Measurements from ENCODE around the gene ICAM5.
"Not testable (repeated sequence)": the region's sequence is repeated elsewhere in the genome, so short reads cannot be mapped to it uniquely, and the experiment has no call there.

ICAM5 gene

DNA sequence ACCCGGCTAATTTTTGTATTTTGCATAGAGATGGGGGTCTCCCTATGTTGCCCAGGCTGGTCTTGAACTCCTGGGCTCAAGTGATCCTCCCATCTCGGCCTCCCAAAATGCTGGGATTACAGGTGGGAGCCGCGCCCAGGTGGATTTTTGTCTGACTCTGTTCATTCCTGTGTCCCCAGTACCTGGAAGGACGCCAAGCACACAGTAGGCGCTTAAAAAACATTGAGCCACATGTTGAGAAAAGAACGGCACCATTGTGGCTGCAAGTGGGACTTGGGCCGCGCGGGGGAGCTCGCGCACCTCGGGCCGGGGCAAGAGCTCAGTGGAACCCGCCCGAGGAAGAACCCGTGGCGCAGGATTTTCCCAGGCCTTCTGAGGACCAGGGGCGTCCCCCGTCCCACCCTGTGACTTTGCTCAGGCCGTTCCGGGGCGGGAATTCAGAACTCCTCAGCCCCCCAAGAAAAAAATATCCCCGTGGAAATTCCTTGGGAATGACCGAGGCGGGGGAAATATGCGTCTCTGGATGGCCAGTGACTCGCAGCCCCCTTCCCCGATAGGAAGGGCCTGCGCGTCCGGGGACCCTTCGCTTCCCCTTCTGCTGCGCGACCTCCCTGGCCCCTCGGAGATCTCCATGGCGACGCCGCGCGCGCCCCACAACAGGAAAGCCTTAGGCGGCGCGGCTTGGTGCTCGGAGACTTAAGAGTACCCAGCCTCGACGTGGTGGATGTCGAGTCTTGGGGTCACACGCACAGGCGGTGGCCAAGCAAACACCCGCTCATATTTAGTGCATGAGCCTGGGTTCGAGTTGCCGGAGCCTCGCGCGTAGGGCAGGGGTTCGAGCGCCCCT is 20.2 kb upstream of the ICAM5 start:
- FAIRE-seq = peak; percentile 70
- peak; percentile 83 for DNase-seq (ENCODE audit: insufficient read length, low spot score)

DNA sequence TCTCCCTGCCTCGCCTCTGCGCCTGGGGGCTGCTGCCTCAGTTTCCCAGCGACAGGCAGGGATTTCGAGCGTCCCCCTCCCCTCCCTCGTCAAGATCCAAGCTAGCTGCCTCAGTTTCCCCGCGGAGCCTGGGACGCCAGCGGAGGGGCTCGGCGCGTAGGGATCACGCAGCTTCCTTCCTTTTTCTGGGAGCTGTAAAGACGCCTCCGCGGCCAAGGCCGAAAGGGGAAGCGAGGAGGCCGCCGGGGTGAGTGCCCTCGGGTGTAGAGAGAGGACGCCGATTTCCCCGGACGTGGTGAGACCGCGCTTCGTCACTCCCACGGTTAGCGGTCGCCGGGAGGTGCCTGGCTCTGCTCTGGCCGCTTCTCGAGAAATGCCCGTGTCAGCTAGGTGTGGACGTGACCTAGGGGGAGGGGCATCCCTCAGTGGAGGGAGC is 19.6 kb upstream of the ICAM5 start:
- no peak for FAIRE-seq
- no peak for DNase-seq (ENCODE audit: insufficient read length, low spot score)

DNA sequence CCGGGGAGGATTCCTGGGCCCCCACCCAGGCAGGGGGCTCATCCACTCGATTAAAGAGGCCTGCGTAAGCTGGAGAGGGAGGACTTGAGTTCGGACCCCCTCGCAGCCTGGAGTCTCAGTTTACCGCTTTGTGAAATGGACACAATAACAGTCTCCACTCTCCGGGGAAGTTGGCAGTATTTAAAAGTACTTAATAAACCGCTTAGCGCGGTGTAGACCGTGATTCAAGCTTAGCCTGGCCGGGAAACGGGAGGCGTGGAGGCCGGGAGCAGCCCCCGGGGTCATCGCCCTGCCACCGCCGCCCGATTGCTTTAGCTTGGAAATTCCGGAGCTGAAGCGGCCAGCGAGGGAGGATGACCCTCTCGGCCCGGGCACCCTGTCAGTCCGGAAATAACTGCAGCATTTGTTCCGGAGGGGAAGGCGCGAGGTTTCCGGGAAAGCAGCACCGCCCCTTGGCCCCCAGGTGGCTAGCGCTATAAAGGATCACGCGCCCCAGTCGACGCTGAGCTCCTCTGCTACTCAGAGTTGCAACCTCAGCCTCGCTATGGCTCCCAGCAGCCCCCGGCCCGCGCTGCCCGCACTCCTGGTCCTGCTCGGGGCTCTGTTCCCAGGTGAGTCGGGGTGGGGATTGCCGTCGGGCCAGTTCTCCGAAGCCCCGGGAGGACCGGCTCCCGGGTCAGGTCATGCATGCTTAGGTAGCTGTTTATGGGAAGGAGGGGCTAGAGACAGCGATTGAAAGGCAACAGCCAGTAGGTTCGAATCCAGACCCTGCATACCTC is 18.9 kb upstream of the ICAM5 start, which contains the start of gene ICAM1:
Gene ICAM1, plus strand, starts transcription at position 505 of the 779 bp plus-strand sequence. Its CDS starts 40 bp downstream, at position 545.
- peak; percentile 71 for DNase-seq (ENCODE audit: insufficient read length, low spot score)
- no peak for FAIRE-seq

DNA sequence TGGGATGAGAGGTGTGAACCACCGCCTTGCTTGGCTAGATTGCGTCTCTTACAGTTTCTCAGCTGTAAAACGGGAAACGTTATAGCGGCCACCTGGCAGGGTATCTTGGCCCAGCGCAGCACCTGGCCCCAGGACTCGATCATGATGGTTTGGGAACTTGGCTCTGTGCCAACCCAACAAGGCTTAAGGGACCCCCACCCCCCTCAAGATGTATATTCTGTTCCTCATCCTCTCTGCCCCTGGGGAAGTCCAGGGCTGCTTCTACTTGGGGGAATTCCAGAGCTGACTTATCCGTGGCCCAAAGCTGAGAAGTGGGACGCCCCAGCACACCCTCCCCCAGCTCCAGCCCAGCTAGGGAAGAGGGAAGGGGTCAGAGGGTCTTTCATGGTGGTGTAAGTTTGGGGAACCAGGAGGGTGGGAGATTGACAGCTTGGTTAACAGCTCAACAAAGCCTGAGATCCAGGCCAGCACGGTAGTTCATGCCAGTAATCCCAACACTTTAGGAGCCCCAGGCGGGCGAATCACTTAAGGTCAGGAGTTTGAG is 18.1 kb upstream of the ICAM5 start:
- no peak for FAIRE-seq
- DNase-seq (ENCODE audit: insufficient read length, low spot score) = no peak

- DNase-seq (ENCODE audit: insufficient read length, low spot score) (no peak), FAIRE-seq (no peak)
Observed at GRCh38 chr19:10274589-10274988, 15.2 kb upstream of the ICAM5 start.

DNA sequence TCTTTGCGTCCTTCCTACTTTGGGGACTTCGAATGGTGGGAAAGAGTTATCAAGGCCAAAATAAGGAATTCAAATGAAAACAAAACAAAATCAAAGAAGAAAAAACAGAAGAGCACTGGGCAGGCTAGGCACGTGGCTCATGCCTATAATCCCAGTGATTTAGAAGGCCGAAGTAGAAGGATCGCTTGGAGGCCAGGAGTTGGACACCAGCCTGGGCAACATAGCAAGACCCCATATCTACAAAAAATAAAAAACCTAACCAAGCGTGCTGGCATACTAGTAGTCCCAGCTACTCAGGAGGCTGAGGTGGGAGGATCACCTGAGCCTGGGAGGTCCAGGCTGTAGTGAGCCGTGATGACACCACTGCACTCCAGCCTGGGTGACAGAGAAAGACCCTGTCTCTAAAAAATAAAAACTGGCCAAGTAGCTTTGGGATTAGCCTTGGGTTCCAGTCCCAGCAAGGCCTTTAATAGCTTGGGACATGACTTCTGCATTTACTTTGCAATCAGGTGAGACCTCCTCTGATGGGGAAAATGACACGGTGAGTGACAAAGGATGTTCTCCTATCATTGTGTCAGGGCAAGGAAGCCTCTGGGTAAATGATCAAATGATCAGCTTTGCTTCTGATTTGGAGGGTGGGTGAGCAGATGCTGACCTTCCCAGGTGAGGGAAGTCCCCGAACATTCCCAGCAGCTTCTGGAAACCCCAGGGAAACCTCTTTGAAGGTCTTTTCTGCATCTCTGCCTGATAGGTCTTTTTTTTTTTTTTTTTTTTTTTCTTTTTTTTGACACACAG is 11.8 kb upstream of the ICAM5 start:
- FAIRE-seq (no peak), DNase-seq (ENCODE audit: insufficient read length, low spot score) (no peak)

DNA sequence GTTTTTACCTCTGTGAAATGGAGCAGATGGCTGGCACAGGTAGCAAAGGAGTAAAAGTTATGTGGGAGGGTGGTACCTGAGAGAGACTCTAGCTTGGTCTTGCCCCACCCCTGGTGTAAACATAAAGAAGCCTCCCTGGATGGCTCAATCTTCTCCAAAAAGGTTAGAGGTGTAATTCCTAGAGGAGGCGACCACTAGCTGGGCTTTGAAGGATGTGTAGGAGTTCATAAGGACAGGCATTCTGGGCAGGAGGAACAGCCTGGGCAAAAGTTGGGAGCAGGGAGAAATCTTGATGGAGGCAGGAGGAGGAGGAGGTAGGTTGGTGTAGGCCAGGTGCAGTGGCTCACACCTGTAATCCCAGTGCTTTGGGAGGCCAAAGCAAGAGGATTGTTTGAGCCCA is 10.8 kb upstream of the ICAM5 start:
- DNase-seq (ENCODE audit: insufficient read length, low spot score) (no peak), FAIRE-seq (no peak)

DNA sequence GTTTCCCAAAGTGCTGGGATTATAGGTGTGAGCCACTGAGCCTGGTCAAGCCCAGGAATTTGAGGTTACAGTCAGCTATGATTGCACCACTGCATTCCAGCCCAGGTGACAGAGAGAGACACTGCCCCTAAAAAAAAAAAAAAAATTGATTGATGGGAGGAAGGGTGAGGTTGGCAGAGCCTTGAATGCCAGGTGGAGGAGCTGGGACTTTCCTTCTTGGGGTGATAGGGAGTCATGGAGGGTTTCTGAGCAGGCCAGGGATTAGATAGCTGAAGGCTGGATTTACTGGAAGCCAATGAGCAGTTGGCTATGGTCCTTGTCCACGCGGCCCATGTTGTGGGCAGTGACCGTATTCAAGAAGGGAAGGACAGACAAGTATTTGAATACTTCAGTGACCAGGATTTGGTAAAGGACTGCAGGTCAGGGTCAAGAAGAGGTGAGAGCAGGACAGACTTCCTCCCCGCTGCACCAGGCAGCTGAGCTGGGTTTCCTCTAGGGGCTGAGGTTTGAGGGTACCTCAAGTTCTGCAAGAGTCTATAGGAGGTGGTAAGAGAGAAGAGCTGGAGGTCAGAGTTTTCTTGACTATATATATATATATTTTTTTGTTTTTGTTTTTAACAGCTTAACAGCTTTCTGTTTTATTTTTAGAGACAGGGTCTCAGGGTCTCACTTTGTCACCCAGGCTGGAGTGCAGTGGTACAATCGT is 9.9 kb upstream of the ICAM5 start:
- no peak for FAIRE-seq

GRCh38 chr19:10282043-10282442 is 7.7 kb upstream of the ICAM5 start:
- not testable (repeated sequence) for DNase-seq (ENCODE audit: insufficient read length, low spot score); FAIRE-seq

More for the DNA sequence above, 9.9 kb upstream of the ICAM5 start:
- DNase-seq (ENCODE audit: insufficient read length, low spot score) = no peak

DNA sequence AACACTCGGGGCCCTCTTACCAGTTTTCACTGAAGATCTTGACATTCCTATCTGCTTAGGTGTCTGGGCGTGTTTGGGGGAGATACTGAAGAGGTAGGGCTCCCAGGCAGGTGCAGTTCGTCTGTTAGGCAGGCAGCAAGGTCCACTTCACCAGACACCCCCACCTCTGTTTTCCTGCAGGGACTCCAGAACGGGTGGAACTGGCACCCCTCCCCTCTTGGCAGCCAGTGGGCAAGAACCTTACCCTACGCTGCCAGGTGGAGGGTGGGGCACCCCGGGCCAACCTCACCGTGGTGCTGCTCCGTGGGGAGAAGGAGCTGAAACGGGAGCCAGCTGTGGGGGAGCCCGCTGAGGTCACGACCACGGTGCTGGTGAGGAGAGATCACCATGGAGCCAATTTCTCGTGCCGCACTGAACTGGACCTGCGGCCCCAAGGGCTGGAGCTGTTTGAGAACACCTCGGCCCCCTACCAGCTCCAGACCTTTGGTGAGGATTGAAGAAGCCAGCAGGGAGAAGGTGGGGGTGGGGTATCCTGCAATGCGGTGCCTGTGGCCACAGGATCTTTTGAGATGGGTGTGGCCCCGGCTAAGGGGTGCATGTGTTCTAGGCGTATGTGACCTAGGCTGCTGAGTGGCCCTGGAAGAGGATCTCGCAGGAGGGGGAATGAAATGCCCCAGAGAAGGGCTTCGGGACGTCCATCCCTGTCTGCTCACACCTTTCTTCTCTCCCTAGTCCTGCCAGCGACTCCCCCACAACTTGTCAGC is 6.3 kb upstream of the ICAM5 start:
- FAIRE-seq (no peak), DNase-seq (ENCODE audit: insufficient read length, low spot score) (no peak)

GRCh38 chr19:10284065-10284959 is 5.4 kb upstream of the ICAM5 start:
- no peak for DNase-seq (ENCODE audit: insufficient read length, low spot score)
- no peak for FAIRE-seq

DNA sequence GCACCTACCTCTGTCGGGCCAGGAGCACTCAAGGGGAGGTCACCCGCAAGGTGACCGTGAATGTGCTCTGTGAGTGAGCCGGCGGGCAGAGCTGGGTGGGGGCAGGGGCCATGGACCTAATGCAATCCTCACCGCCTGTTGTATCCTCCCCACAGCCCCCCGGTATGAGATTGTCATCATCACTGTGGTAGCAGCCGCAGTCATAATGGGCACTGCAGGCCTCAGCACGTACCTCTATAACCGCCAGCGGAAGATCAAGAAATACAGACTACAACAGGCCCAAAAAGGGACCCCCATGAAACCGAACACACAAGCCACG is 4.8 kb upstream of the ICAM5 start:
- DNase-seq (ENCODE audit: insufficient read length, low spot score) = no peak
- no peak for FAIRE-seq

GRCh38 chr19:10285393-10285792 is 4.4 kb upstream of the ICAM5 start:
- no peak for DNase-seq (ENCODE audit: insufficient read length, low spot score)

DNA sequence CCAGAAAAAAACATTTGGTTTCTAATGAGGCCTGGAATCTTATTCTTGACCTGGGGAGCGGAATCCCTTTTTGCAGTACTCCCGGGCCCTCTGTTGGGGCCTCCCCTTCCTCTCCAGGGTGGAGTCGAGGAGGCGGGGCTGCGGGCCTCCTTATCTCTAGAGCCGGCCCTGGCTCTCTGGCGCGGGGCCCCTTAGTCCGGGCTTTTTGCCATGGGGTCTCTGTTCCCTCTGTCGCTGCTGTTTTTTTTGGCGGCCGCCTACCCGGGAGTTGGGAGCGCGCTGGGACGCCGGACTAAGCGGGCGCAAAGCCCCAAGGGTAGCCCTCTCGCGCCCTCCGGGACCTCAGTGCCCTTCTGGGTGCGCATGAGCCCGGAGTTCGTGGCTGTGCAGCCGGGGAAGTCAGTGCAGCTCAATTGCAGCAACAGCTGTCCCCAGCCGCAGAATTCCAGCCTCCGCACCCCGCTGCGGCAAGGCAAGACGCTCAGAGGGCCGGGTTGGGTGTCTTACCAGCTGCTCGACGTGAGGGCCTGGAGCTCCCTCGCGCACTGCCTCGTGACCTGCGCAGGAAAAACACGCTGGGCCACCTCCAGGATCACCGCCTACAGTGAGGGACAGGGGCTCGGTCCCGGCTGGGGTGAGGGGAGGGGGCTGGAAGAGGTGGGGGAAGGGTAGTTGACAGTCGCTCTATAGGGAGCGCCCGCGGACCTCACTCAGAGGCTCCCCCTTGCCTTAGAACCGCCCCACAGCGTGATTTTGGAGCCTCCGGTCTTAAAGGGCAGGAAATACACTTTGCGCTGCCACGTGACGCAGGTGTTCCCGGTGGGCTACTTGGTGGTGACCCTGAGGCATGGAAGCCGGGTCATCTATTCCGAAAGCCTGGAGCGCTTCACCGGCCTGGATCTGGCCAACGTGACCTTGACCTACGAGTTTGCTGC is 2.7 kb upstream of the ICAM5 start, which contains the start of gene ICAM4:
Gene ICAM4, plus strand, starts transcription at position 153 of the 935 bp plus-strand sequence. Its CDS starts 58 bp downstream, at position 211.
- FAIRE-seq (no peak), DNase-seq (ENCODE audit: insufficient read length, low spot score) (no peak)

More at GRCh38 chr19:10285393-10285792, 4.4 kb upstream of the ICAM5 start:
- FAIRE-seq = no peak

GRCh38 chr19:10288662-10289166 is 1.0 kb upstream of the ICAM5 start:
- DNase-seq (ENCODE audit: insufficient read length, low spot score) (no peak), FAIRE-seq (no peak)

DNA sequence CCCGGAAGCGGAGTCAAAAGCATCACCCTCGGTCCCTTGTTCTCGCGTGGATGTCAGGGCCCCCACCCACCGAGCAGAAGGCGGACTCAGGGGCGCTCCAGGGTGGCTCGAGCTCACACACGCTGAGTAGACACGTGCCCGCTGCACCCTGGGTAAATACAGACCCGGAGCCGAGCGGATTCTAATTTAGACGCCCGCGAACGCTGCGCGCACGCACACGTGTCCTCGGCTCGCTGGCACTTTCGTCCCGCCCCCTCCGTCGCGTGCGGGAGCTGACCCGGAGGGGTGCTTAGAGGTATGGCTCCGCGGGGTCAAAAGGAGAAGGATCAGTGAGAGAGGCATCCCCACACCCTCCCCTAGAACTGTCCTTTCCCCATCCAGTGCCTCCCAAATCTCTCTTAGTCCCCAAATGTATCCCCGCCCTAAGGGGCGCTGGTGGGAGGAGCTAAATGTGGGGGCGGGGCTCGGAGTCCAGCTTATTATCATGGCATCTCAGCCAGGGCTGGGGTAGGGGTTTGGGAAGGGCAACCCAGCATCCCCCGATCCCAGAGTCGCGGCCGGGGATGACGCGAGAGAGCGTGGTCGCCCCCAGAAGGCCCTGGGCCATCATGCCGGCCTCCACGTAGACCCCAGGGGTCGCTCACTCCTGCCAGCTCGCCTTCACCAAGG is 451 bp upstream of the ICAM5 start:
- FAIRE-seq = no peak

More for the DNA sequence above, 451 bp upstream of the ICAM5 start:
- DNase-seq (ENCODE audit: insufficient read length, low spot score) = no peak
